Activated CD8-positive, alpha-beta memory T cell treated with anti-CD3 and anti-CD28 coated beads, Interleukin-2, amount 50 U/mL, for 48 hours (primary cell): ENCODE results near the gene ADSL.
A peak's percentile ranks its signal among the peaks of the same experiment; 100 is the strongest.
"Not testable (repeated sequence)": the region's sequence is repeated elsewhere in the genome, so short reads cannot be mapped to it uniquely, and the experiment has no call there.

Source experiments
- DNase-seq: peaks from one replicate; pipeline ENCODE4 v3.0.0-alpha.2; 2020

ADSL gene

DNA sequence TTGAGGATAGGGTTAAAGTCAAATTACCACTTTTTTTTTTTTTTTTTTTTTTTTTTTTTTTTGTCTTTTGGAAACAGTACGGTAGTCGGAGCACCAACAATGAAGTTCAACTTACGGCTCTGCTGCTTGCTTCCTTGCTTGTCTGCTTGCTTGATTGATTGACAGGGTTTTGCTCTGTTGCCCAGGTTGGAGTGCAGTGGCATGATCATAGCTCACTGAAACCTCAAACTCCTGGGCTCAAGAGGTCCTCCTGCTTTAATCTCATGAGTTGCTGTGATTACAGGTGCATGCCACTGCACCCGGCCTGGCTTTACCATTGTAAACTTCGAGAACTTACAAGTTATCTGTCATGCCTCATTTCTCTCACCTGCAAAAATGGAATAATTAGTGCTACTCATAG is 29.8 kb downstream of the ADSL start:
- DNase-seq, result no peak

DNA sequence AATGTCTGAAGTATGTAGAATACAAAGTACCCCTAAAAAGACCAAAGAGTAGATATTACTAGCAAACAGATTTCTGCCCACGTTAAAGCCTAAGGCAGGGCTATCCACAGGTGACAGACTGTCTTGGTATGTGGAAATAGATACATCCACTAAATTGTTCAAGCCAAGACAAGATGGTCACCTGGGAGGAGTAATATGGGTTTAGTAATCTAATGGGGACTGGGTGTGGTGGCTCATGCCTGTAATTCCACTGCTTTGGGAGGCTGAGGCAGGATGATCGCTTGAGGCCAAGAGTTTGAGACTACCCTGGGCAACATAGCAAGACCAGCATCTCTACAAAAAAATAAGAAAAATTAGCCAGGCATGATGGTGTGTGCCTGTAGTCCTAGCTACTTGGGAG is 31.6 kb downstream of the ADSL start:
- no peak for DNase-seq

DNA sequence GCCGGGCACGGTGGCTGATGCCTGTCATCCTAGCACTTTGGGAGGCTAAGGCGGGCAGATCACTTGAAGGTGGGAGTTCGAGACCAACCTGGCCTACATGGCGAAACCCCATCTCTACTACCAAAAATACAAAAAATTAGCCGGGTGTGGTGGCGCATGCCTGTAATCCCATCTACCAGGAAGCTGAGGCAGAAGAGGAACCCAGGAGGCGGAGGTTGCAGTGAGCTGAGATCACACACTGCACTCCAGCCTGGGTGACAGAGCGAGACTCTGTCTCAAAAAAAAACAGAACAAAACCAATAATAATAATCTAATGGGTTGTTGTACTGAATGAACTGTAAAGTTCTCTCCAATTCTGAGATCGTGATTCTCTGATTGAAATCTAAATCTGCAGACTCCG is 32.1 kb downstream of the ADSL start:
- not testable (repeated sequence) for DNase-seq

DNA sequence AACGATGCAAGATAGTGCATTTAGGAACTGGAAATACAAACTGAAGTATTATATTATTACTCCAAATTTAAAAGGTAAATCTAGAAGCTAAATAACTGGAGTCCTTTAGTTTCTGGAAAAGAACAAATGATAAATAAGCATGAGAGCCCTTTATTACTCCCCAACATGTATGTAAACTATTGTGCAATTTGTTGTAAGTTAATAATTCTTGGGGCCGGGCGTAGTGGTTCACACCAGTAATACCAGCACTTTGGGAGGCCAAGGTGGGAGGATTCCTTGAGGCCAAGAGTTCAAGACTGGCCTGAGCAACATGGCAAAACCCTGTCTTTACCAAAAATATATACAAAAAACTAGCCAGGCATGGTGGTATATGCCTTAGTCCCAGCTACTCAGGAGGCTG is 35.2 kb downstream of the ADSL start:
- no peak for DNase-seq

DNA sequence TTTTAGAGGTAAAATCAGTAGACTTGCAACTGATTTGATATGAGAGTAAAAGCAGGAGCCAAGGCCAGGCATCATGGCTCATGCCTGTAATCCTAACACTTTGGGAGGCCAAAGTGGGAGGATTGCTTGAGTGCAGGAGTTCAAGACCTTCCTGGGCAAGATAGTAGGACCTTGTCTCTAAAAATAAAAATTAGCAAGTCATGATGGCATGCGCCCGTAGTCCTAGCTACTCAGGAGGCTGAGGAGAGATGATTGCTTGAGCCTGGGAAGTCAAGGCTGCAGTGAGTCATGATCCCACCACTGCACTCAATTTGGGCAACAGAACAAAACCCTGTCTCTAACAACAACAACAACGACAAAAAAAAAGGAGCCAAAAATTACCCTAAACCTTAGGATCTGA is 37.6 kb downstream of the ADSL start:
- no peak for DNase-seq

DNA sequence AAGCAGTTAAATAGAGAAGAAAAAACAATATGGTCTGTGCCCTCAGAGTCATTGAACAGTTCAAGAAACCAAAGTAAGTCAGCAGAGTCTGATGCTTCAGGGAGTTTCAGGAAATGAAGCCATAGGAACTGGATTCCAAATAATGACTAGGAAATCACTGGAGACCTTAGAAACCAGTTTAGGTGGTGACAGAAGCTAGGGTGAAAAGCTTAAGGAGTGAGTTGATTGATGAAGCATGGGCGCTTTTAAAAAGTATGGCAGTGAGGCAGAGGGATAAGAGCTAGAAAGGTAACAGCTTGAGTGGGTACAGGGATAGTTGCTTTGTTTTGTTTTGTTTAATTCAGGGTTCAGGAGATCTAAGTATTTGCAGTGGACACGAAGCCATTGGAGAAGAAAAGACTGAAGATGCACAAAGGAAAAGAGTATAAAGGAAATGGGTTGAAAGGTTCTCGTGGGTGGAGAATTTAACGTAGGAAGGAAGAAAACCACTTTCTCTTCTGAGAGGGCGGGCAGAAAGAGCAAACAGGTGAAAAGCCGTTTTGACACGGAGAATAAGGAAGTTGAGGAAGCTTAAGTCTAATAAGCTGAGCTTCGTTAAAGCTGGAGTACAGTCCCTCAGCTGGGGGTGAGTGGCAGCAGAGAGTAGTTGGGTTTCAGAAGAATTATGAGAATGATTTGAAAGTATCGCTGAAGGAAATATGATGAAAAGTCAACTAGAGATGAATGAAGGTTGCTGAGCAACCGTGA is 38.9 kb downstream of the ADSL start:
- no peak for DNase-seq

DNA sequence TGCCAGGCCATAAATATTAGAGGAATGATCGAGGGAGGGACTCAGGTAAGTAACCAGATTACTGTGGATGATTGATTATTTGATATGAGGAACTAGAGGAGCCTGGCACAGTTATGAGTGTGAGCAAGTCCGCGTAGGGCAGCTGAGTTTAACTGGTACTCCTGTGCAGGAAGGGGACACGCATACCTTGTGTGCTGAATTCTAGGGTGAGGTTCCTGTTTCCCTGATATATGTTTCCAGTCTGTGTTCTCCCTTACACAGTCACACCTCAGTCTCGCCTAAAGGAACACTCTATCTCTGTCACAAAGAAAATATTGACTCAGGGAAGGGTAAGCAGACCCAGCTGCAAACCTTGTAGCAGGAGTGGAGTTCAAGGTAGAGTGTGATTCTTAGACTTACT is 41.4 kb downstream of the ADSL start:
- DNase-seq, result no peak

DNA sequence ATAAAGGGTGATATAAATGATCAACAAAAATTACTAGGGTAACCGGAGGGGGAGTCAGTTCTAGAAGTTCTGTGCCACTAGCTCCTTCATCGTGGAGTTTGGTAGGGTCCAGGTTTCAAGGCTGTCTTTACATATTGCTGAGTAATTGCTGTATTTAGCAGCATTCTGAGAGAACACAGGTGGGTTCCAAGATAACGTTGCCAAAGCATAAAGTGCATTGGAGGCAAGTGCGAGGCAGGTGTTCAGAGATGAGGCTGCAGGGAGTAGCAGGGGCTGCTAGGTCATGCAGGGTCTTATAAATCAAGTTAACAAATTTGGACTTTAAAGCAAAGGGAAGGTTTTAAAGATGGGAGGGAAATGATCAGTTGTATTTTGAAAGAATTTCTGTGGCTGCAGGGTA is 41.9 kb downstream of the ADSL start:
- no peak for DNase-seq

DNA sequence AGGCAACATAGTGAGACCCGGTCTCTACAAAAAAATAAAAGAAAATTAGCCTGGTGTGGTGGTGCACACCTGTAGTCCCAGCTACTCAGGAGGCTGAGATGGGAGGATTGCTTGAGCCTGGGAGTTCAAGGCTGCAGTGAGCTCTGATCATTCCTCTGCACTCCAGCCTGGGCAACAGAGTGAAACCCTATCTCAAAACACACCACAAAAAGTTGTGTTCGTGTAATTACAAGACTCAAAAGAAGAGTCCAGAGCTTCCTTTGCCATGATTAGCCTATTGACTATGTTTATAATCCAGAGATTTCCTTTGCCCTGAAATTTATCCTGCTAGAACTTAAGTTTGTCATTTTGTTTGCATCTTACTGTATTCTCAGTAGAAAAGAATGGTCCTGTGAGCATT is 45.1 kb downstream of the ADSL start:
- DNase-seq, result no peak

DNA sequence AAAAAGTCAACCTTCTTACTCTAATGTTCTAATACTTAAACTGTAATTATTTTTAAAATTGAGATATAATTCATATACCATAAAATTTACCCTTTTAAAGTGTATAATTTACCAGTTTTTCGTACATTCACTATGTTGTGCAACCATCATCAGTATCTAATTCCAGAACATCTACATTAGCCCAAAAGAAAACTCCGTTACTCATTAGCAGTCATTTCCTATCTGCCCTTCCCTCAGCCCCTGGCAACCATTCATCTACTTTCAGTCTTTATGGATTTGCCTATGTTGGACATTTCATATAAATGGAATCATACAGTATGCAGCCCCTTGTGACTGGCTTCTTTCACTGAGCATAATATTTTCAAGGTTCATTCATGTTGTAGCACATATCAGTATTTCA is 46.3 kb downstream of the ADSL start:
- DNase-seq, result no peak

DNA sequence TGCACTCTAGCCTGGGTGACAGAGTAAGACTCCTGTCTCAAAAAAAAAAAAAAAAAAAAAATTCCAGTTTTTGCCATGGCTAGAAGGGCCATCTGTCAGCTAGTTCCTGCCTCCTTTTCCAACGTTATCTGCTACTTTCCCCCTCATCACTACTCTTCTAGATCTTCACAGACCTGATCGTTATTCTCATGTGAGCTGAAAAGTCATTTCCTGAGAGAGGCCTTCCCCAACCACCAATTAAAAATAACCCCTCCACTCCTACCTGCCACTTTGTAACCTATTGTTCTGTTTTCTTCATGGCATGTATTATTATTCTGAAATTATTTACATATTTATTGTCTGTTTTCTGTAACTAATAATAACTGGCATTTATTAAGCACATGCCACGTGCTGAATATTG is 48.3 kb downstream of the ADSL start:
- DNase-seq, result no peak

DNA sequence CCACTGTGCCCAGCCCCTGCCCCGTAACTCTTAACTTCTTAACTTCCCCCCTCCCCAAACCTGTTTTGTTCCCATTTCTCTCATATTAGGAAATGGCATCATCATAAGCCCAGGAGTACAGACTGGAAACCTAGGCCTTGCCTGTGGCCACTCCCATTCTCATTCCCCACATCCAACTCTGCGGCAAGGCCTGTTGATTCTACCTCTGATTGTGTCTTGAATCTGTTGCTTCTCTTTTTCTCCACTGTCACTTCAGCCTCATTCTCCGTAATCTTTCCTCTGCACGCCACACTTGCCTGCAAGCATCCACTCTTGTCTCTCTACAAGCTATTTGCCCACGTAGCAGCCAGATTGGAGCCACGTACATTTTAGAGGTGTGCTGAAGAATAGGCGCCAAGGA is 49.3 kb downstream of the ADSL start:
- DNase-seq, result no peak

DNA sequence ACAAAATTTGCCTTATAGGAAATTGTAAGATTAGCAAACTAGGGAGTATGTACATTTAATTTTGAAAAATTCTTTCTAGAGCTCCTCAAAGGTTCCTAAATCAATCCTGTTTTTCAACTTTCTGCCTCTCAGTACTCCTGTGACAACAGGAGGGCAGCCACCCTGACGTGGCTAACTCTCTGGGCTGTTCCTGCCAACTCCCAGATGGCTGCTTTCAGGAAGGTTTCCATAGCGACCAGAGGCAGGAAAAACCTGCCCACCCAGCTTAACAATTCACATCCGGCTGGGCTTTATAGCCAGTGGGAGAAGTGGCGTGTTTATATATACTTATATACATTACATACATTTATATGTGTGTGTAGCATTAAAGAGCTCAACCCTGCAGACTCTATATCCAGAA is 50.6 kb downstream of the ADSL start:
- no peak for DNase-seq

DNA sequence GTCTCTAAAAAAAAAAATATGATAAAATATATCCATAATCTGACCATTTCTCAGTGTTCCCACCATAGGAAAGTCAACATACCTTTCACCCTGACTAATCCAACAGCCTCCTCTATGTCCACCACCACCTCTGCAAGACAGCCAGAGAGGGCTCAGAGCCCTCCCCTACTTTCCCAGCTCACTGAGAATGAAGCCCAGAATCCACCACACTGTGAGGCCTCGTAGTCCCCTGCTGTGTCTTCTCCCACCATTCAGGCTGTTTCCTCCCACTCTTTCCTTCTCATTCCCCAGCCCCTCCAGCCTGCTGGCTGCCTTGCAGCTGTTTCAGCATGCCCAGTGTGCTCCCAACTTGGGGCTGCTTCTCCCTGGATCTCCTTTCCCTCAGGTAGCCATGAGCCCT is 51.1 kb downstream of the ADSL start:
- DNase-seq, result peak; percentile 45

DNA sequence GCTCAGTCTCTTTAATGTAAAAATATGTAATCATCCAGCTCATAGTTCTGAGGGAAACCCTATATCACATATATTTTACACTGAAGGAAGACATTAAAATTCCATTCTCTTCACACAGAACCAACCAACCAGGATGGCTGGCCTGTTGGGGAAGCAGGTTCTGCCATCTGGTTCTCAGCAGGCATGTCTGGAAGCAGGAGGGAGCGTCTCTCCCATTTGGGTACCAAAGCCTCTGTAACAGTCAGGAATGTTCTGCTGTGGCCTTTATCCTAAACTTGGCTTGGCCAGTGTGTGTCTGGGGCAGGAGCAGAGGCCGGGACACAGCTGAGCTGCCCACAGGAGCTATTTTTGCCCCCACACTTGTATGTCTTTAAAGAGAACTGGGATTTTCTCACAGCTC is 53.3 kb downstream of the ADSL start:
- peak; percentile 48 for DNase-seq

DNA sequence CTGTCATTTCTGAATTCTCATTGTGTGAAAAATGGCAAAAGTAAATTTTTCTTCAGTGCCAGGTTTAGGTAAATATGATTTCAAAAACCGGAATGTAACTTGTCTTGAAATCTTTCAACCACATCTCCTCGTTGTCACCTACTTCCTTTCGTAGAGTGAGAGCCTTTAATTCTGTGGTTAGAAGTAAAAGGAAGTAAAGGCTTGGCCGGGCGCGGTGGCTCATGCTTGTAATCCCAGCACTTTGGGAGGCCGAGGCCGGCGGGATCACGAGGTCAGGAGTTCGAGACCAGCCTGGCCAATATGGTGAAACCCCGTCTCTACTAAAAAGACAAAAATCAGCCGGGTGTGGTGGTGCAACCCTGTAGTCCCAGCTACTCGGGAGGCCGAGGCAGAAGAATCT is 53.9 kb downstream of the ADSL start:
- peak; percentile 73 for DNase-seq

DNA sequence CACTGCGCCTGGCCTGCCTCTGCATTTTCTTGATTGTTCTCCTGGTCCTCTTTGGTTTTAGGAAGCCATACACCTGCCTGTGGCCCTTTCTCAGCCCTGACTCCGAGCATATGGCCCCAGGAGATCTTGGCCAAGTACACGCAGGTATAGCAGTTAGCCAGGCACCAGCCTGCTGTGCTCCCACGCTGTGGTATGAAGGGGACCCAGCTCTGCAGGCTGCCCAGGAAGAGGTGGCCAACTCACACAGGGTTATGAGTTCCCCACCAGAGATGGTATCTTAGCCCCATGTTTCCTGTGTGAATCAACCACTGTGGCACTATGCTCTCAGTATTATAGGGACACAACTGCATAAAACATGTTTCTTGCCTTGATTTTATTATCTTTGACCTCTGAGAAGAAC is 55.2 kb downstream of the ADSL start:
- peak; percentile 81 for DNase-seq

DNA sequence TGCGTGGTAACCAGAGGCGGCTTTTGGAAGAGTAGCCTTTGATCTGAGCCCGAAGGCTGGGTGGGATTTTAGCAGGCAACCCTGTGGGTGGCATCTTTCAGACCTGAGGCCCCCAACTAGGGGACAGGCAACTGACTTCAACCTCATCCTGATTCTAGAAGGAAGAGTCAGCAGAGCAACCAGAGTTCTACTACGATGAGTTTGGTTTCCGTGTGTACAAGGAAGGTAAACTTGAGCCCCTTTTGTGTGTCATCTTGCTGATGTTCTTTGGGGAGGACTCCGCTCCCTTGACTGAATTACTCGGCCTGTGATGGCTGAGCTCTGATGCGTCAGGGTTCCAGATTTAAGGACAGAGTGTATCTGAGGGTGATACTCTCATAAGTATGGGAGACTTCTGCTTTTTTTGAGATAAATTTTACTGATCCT is 55.7 kb downstream of the ADSL start:
- DNase-seq, result peak; percentile 55

DNA sequence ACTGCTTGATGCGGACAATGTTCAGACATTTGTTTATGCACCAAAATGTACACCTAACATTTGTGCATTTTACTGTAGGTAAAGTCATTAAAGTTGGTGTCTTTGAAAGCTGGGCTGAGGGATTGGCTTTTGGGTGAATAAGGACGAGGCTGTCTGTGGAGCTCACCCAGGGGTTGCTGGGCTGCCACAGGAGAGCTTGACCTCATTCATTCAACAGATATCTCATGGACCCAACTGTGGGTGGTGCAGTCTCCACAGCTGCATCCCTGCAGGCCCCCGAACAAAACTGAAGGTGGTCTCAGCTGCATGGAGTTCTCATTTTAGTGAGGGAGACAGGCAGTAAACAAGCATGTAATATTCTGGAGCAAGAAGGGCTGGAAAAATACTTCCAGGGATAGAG is 56.8 kb downstream of the ADSL start:
- DNase-seq, result no peak

DNA sequence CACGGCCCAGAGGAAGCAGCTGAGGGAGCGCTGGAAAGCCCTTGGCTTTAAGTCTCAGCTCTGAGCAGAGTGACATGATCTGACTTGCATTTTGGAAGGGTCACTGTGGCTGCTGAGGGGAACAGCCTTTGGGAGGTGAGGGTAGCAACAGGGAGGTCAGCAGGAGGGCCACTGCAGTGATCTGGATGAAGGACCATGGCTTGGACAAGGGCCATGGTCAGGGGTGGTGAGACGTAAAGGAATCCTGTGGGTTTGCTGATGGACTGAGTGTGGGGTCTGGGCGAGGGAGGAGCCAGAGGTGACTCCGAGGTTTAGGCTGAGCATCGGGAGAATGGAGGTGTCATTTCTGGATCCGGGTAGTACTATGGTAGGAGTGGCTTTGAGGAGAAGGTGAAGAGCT is 57.4 kb downstream of the ADSL start:
- no peak for DNase-seq

DNA sequence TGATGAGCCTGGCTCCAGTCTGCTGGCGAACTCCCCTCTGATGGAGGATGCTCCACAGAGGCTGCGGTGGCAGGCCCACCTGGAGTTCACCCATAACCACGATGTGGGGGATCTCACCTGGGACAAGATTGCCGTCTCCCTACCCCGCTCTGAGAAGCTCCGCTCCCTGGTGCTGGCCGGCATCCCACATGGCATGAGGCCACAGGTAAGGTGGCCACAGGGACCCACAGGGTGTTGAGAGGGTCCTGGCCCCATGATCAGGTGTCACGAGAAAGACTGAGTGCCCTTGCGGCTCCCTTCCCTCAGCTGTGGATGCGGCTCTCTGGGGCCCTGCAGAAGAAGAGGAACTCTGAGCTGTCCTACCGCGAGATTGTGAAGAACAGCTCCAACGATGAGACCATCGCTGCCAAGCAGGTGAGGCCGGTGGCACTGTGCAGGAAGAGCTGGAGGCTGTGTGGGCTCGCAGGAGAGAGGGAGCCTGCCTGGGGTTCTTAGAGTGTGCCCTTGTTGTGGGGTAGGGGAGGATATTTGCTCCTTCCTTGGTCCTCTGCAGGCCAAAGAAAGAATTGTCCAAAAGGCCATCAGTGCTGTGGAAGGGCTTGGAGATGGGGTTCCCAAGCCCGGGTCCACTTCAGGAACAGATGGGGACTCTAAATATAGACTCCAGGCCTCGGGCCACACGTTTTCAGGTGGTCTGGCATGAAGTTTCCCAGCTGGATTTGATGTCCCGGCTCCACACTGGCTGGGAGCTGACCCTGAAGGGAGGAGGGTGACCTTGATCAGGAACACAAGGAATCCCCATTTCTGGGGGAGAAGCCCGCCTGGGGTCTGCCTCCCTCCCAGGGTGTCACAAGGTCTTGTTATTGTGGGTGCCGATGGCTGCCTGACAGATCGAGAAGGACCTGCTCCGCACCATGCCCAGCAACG is 58.2 kb downstream of the ADSL start:
- no peak for DNase-seq

DNA sequence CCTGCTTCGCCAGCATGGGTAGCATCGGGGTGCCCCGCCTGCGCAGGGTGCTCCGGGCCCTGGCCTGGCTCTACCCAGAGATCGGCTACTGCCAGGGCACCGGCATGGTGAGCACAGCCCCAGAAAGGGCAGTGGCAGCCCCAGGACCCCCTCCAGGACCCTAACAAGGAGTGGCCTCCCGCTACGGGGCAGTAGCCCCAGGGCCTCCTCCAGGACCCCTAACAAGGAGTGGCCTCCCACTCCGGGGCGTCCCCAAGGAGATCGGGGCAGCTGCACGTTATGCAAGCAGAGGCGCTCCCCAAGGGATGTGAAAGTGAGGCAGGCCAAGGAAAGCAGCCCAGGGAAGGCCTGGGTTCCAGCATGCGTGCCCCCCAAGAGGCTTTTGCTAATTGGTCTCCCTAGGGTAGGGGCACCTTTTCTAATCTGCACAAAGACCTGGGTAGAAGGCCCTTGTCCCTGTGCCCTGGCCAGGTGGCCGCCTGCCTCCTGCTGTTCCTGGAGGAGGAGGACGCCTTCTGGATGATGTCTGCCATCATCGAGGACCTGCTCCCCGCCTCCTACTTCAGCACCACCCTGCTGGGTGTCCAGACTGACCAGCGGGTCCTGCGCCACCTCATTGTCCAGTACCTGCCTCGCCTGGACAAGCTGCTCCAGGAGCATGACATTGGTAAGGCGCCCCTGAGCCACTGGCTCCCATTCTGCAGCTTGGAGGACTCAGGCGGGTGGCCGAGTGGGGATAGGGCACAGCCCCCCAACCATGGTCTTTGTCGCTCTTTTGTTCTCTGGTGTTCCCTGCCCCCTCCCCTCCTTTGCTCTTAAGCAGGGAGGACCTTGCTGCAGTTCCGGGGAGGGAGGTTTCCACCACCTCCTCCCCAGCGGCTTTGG is 59.1 kb downstream of the ADSL start:
- no peak for DNase-seq
